NCI-H1105 (cell line): ENCODE results near the gene FAM163A.
"Not testable (repeated sequence)": the region's sequence is repeated elsewhere in the genome, so short reads cannot be mapped to it uniquely, and the experiment has no call there.

Source experiments
- DNase-seq: peaks from one replicate; lab custom pipeline; 2025; lab: John Stamatoyannopoulos, UW

FAM163A gene

DNA sequence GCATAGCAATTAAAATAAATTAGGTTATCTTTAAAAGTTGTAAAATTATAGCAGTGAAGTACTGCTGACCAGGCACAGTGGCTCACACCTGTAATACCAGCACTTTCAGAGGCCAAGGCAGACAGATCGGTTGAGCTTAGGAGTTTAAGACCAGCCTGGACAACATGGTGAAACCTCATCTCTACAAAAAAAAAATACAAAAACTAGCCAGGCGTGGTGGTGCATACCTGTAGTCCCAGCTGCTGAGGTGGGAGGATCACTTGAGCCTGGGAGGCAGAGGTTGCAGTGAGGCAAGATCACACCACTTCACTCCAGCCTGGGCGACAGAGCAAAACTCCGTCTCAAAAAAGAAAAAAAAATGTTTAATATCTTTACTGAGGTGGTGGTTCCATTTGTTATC is 112.7 kb downstream of the FAM163A start:
- DNase-seq = not testable (repeated sequence)

DNA sequence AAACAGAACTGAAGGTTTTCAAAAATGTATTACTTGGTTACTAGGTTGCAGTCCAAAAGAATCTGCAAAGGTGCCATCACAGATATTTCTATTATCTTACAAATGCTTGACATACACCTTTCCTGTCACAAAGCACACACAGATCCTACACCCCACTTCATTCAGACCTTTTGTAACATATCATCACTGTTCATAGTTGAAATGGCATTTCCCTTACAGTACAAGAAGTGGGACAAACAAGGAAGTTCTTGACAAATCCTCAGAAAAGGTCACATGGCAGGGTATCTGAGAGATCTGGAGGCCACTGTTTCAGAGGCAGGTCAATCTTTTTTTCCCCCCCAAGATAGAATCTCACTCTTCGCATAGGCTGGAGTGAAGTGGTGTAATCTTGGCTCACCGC is 113.2 kb downstream of the FAM163A start:
- no peak for DNase-seq

DNA sequence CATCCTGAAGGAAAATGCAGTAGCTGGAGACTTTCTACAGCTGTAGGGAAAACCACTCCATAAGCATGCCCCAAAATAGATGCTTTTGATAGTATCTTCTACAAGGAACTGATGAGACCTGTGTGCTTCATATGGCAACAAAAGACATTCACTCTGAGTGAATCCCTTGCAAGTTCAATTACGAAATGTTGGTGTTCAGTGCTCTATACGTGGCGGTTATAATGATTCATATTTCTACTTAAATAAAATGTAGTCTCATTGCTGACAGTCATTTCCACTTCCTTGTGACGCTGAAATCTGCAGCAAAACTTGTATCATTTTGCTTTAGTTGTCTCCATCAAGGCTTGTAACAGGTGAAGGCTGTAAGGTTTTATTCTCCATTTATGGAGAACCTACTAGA is 113.9 kb downstream of the FAM163A start:
- no peak for DNase-seq

DNA sequence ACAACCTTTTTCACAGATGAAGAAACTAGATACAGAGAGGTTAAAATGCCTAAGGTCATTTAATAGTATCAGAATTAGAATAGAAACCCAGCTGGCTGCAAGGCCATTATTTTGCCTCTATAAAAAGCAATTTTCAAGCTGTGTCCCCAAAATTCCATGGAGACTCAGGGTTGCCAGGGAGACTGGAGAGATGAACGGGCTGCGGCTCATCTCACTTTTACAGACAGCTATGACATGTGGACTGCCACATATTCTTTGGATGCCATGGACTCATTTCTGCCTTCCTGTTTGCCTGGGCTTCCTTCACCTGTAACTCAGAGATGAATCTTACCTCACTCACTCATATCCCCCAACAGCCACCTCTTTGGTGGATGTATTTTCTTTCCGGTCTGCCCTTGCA is 117.6 kb downstream of the FAM163A start:
- no peak for DNase-seq

DNA sequence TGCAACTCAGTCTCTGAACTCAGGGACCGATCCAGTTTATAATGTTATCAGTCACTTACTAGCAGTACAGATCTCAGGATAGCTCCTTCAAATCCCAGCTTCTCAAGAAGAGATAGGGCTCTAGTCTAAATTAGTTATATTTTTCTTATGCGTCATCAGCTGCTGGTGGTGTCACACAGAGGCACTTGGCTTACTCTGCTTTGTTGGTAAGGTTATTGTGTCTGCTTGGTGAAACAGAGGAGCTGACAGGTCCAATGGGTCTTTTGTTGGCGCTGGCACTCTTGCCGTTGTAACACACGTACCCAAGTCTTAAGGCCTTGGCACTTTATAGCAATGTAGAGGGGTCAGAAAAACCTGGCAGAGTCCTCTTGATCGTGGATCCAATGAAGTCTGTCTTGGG is 122.3 kb downstream of the FAM163A start:
- no peak for DNase-seq
